ENCODE measurements around the gene PSD4.

Gene PSD4

DNA sequence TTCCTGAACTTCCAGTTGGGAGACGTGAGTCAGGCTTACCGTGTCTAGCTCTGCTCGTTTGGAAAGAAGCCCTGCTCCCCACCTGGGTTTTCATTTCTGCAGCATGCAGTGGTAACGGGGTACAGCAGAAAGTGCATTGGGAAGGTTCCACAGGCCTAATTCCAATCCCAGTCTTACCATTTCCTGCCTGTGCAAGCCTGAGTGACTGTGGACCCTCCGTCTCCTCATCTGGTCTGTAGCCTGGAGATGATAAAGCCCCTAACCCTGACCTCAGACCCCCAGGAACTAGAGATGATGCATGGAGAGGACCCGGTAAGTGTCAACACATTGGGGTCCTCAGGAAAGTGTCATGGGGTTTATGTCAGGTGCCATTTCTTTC lies 5.8 kb upstream of the PSD4 start:
- no peak for DNase-seq (ENCODE audit: low read depth, low spot score)

DNA sequence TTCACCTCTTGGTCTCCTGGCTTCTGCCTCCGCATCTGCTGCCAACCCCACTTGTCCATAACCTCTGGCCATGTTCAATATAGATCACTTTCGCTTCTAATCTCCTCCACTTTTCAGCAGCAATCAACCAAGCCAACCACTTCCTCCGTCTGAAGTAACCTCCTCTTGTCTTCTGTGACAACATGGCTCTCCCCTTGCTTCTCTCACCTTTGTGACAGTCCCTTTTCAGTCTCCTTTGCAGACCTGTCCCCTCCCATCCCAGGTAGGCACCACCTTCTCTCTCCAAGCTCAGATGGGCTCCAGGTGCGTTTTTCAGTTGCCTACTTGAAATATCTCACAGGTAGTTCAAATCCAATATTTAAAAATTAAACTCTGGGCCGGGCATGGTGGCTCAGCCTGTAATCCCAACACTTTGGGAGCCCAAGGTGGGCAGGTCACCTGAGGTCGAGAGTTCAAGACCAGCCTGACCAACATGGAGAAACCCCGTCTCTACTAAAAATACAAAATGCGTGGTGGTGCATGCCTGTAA lies 4.7 kb upstream of the PSD4 start:
- no peak for DNase-seq (ENCODE audit: low read depth, low spot score)

DNA sequence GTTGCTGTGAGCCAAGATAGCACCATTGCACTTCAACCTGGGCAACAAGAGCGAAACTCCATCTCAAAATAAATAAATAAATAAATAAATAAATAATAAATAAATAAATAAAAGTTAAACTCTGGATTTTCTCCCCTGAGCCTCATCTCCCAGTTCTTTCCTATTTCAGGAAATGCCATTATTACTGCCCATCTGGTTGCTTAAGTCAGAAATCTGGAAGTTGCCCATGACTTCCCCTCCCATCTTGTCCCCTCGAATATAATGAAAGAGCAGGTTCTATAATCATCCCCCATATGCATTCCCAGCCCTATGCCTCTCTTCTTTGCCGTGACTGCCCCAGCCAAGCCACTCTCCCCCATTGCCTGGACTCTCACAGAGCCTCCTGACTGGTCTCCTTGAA lies 4.2 kb upstream of the PSD4 start:
- DNase-seq (ENCODE audit: low read depth, low spot score) = no peak

DNA sequence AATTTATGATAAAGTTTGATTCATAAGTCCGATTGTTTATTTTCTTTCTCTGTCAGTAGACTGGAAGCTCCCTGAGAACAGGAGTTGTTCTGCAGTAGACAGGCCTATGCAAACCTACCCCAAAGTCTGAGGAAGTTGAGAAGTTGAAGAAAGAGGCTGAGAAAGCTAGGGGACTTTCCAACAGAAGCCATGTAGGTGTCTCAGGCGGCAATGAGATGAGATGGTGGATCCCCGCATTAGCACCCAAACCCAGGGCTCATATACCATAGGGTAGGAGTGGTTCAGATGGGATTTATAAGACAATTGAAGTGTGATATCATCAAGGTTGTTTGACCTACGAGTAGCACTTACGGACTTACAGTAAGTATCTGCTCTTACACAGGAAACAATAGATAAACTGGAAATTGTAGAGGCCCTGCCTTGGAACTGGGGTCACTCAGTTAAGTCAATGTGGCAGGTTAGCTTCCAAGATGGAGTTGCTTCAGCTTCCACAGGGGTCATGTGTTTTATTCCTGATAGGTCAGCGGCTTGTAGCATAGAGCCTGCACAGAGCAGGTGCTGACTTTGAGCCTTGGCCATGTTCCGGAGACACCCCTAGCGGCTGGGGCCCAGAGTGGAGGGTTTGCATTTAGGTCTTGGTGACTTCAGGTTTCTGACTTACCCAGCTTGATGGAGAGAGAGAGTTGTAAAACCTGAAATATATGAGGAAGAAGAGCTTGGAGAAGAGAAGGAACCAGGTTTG lies 2.3 kb upstream of the PSD4 start:
- DNase-seq (ENCODE audit: low read depth, low spot score) = no peak

DNA sequence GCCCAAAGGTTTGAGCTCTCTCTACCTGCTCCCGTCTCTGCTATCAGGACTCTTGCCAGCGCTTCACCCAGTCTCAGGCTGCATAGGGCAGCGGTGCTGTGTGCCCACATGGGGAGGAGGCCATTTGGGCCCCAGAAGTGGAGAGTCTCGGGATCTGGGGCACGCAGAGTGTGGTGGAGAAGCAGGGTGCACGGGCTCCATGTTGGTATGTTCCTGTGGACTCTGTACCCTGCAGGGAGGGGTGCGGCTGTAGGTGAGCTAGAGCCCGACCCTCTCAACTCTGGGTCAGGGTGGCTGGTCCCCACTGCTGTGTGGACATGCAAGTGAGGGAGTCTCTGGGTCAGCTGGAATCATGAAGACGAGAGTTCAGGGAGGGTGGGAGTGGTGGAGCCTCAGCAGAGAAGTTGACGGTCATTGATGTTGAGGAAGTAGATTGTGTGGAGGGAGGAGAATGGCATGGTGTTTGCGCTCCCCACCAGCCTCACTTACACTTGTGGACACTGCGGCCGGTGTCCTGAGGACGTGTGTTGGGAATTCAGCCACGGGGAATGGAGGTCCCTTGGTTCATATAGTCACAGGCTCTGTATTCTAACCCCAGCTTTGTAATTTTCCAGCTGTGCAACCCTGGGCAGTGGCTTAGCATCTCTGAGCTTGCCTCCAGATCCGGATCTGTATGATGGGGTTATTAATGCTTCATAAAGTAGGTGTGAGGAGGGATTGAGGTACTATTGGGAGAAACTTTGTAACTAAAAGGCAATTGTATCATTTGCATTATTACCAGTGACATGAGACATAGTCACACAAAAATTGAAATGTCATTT lies 840 bp upstream of the PSD4 start:
- DNase-seq (ENCODE audit: low read depth, low spot score) = no peak

DNA sequence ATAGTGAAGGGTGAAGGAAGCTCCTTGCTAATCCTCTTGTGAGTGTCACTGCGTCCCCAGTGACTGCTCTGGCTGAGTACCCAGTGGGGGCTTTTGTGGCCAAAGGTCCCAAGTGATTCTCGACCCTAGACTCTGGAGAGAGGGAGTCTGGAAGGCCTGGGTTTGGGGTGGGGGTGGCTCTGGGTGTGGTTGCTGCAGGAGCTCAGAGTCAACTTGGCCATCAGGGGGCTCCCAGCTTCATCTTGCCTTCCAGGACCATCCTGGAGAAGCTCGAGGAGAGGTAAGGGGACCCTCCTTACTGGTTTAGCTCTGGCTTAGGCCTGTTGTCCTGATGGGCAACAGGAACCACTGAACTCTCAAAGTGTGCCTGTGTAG lies 592 bp downstream of the PSD4 start:
- no peak for DNase-seq (ENCODE audit: low read depth, low spot score)

DNA sequence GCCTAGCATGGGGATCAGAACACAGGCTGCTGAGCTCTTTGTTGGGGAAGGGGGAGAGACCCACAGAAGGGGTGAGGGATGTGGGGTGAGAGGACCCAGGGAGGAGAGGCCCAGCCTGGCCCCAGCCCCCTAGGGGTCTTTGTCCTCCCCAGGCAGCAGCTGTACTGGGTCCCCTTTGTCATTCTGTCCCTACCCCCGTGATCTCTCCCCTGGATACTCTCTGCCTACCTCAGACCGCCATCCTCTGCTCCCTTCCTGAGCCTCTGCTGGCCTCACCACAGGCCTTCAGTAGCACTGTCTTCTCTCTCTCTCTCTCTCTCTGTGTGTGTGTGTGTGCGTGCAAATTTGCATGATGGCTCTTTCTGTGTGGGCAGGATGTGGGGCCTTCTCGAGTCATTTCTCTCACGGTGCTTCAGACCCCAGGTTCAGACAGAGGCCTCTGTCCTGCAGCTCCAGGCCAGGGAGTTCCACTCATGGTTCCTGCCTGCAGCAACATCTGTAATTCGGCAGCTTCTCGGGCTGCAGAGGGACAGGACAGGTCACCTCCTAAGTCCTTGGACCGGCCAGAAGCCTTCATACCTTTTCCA lies 1.4 kb downstream of the PSD4 start:
- DNase-seq (ENCODE audit: low read depth, low spot score) = no peak

DNA sequence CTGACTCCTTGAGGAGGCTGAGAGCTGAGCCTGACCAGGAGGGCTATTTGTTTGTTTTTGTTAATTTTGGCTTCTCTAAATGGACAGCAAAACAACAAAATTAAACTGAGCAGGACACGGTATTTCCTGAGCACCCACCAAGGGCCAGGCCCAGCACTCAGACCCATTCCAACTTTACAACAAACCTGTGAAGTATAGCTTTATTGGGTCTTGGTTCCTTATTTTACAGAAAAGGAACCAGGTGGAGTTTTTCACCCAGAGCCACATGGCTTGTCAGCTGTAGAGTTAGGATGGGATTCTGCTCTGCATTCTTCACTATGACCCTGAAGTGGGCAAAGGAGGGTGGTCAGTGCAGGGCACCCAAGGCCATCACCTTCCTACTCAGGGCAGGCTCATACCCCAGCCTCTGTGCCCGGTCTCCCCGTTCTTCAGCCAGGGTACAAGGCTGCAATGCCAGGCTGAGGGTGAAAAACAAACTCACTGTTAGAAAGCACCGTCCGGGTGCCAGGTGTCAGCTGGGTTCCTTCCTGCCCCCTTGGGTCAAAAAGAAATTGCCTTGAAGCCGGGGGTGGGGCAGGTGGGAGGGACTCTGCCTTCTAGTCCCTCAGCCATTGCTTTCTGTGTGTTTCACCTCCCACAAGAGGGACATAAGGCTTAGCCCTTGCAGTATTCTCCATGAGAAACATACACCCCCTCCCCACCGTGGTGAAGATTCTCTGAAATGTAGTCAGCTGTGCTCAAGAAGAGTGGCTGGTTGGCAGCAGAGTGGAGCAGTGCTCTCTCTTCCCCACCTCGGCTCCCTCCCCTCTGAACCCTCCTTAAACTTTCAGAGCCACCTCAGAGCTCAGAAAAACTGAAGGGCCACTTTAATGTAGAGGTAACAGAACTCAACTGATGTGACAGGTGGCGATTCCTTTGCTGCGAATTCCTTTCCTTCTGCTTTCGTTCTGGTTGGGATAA lies 2.2 kb downstream of the PSD4 start:
- no peak for DNase-seq (ENCODE audit: low read depth, low spot score)

DNA sequence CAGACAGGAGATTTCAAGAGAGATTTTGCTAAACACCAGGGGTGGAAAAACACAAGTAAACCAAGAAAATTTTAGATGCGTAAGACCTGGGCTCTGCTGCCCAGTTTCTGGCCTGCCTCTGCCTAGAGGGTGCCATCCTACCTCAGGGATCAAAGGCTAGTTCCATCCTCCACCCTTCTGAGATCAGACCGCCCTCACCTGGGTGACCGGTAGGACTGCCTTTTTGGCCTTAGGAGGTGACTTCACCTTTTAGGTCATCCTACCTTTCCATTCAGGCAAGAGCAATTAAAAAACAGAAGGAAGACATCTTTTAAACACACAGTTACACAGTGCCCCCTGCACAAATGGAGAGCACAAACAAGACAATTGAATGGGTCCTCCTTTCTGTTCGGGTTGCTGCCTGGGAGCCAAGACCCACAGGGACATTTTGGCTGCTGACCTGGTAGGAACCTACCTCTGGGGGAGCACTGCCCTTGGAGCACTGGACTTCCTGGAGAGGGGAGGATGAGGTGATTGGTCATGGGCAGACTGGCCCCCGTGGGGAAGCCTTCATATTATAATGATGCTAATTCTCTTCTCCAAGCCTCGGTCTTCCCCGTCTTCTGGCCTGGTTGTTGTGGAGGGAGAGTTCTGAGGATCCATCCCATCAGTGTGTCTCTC lies 3.1 kb downstream of the PSD4 start:
- no peak for DNase-seq (ENCODE audit: low read depth, low spot score)

DNA sequence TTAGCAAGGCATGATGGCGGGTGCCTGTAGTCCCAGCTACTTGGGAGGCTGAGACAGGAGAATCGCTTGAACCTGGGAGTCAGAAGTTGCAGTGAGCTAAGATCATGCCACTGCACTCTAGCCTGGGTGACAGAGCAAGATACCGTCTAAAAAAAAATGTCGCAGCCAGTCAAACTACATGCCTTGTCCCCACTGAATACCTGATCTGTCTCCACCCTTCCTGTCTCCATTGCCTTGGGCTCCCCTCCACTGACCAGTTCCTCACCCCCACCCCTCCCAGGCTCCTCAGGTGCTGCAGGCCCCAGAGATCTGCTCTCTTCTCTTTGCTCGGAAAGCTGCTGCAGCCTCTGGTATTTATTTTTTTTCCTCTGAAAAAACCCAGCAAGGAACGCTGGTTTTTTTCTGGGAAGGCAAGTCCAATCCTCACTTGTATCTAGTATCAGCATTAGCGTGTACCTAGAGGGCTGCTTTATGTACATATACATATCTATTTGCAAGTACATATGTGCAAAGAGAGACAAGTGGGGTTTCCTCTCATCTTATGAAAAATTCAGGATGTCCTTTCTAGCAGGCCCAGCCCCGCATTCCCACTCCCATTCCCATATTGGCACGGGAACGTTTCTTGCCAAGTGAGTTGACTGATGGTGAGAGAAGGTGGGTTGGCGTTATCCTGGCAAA lies 4.4 kb downstream of the PSD4 start:
- no peak for DNase-seq (ENCODE audit: low read depth, low spot score)

DNA sequence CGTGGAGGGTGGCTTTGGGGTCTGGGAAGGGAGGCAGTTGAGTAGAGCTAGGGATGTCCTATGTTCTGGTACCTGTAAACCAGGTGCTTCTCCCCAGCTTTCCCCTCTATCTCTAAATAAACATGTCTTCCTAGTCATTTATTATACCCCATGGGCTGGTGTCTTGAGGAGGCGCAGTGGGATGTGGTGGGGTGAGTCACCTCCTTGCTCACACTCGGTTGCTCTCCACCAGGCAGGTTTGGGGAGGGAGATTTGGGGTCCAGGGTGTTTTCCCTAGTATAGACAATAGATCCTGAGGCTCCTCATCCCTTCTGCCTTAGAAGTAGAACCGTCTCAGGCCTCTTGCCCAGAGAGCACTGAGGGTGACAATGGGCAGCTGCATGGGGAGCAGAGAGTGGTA lies 5.1 kb downstream of the PSD4 start:
- no peak for DNase-seq (ENCODE audit: low read depth, low spot score)

DNA sequence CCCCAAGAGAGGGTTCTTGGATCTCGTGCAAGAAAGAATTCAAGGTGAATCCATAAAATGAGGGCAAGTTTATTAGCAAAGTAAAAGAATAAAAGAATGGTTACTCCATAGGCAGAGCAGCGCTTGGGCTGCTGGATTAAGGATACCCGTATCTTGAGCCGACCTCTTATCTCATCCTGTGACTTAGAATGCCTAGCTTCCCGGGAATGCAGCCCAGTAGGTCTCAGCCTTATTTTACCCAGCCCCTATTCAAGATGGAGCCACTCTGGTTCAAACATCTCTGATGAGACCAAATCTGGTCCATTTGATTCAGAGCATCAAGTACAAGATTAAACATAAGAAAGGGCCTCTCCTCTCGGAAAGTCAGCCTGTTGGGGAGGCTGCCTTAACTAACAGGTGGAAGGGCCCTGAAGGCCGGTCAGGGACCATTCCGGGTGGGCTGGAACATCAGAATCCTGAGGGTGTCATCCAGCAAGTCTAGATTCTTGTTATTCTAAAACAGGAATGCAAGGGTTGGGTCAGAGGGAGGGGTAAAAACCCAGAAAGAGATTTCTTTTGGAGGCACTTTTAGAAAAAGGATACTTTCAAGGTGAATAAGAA lies 5.8 kb downstream of the PSD4 start:
- no peak for DNase-seq (ENCODE audit: low read depth, low spot score)

DNA sequence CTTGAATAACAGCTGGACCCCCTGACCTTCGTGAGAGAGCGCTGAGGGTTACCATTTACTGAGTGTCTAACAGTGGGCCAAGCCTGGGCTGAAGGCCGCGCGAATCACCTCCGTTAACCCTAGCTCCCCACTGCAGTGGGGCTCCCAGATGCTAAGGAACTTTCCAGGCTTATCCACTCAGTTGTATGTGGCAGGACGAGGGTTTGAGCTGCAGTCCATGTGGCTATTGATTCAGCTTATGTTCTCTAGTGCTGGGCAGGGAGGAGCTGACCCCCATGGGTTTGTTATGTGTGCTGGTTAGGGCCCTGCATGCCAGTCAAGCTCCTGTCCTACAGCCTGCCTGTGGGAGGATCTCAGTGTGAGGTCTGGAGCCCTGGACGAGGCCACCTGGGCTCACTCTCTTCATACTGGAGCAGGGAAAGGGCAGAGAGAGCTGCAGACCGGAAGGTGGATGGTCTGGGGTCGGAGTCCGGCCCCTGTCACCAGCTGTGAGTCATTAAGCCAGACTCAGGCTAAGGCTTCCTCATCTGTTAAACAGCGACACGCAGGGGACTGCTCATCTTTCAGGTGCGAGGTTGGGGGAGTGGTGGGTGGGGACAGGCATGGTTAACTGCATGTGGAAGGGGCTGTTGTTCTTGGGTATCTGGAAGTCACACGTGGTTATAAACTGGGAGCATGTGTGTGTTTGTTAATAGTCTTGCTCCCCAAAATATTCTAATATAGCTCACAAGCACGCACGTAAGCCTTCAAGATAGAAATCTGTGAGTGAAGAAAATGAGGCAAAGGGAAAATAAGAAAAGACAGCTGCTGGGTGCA lies 6.6 kb downstream of the PSD4 start:
- no peak for DNase-seq (ENCODE audit: low read depth, low spot score)

DNA sequence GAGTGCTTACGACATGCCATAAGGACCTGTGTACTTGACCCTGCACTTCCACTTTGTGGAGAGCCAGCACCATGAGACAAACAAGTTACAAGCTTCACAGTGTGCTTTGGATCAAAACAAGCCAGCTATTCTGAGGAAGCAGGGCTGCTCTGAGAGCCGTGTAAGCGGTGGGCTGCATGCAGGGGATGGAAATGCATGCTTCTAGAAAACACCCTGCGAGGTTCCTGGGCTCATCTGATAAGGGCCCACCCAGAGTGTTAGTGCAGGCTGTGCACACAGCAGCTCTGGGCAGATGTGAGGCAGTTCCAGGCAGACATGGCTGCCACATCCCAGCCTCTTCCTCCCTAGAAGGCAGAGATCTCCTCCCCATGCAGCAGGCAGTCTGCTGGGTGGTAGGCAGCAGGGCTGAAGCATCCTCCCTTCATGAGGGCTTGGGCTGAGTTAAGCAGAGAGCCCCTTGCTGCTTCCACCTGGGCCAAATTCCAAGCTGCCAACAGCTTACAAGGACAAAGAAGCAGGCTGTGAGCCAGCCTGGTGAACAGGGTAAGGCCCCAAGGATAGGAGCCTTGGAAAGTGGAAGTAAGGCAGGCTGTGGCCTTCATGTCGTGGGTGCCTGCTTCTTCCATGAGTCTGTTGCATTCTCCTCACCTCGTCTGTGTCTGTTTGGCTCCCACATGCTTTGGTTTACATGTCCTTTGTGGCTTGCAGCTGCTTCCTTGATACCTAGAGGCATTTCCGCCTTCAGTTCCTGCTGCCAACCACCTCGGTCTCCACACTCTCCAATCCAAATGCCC lies 7.7 kb downstream of the PSD4 start:
- no peak for DNase-seq (ENCODE audit: low read depth, low spot score)

DNA sequence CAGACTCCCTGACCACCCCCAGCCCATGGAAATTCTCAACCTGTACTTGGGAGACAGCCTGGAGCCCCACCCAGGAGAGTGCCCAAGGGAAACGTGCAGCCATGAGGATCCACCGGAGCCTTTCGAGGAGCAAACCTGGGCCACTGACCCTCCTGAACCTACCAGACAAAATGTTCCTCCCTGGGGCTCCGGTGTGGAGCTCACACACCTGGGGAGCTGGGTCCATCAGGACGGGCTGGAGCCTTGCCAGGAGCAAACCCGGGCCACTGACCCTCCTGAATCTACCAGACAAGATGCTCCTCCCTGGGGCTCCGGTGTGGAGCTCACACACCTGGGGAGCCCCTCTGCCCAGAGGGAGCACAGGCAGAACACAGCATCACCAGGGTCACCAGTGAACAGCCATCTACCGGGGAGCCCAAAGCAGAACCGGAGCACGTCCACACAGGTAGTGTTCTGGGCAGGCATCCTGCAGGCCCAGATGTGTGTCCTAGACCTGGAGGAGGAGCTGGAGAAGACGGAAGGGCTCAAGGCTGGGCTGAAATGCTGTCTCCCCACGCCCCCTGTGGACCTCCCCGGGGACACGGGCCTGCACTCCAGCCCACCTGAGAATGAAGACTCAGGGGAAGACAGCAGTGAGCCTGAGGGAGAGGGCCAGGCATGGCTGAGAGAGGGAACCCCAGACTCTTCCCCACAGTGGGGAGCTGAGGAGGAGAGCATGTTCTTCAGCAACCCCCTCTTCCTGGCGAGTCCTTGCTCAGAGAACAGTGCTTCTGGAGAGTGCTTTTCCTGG lies 8.9 kb downstream of the PSD4 start:
- no peak for DNase-seq (ENCODE audit: low read depth, low spot score)

DNA sequence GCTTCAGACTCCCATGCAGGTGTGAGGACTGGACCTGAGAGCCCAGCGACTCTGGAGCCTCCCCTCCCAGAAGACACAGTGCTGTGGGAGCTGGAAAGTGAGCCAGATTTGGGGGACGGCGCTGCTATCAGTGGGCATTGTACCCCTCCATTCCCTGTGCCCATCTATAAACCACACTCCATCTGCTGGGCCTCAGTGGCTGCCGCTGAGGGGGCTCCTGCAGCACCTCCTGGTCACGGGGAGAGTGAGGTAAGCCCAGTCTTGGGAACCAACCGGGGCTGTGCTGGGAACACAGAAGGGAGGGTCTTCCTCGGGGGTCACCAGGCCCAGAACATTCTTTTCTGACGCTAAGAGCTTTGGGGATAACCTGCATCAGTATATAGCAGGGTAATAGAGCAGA lies 9.5 kb downstream of the PSD4 start:
- DNase-seq (ENCODE audit: low read depth, low spot score) = no peak

DNA sequence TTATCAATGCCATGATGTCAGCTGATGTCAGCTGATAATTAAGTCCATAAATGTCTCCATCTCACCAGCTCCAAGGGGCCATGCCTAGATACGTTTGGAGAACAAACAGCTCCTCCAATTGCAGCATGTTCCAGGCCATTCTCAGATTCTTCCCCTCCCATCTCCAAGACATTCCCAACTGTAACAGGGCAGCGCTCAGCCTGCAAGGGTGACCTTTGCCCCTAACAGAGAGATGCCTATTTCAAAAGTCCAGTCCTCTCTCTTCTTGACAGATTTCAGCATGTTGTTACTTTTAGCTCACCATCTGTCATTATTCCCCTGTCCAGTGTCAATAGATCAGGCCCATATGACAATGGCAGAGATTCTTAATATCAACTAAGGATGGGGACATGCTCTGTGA lies 9.9 kb downstream of the PSD4 start:
- DNase-seq (ENCODE audit: low read depth, low spot score) = no peak
